ENCODE data around the gene MYD88.

MYD88 gene

DNA sequence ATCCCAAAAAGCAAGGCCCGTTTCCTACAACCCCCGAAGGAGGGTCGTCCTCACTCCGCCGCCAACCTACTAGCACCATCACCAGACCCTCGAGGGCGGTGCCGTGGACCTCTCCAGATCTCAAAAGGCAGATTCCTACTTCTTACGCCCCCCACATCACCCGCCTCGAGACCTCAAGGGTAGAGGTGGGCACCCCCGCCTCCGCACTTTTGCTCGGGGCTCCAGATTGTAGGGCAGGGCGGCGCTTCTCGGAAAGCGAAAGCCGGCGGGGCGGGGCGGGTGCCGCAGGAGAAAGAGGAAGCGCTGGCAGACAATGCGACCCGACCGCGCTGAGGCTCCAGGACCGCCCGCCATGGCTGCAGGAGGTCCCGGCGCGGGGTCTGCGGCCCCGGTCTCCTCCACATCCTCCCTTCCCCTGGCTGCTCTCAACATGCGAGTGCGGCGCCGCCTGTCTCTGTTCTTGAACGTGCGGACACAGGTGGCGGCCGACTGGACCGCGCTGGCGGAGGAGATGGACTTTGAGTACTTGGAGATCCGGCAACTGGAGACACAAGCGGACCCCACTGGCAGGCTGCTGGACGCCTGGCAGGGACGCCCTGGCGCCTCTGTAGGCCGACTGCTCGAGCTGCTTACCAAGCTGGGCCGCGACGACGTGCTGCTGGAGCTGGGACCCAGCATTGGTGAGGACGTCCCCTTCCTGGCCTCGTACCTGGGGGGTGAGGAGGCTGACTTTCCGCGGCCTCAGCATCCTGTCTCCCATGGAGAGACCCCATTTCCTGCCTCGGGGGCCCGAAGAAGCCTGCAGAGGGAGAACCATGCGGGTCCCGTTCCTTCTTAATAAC is at the start of gene MYD88:
TSS of gene MYD88 (plus strand) at position 313 of the 842 bp plus-strand sequence. CDS start at position 353, 40 bp downstream.
- peak; percentile 72 to 84 for DNase-seq (ENCODE audit: low read depth in 2 of 2, low spot score in 1 of 2)

DNA sequence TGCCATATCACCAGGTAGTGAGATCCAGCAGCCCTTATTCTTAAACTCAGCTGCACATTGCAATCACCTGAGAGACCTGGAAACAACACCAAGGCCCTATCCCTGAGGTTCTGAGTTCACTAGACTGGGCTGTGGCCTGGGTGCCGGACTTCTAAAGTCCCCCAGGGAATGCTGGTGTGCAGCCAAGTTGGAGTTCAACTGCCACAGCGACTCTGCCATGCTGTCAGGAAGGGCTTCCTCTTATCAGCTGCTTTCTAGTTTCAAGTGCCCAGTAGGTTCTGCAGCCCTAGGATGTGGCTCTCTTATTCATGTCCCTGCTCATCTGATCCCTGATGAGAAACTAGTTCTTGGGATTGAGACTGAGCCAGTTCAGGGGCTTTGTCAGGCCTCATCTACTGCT is 49.3 kb upstream of the MYD88 start:
- DNase-seq (ENCODE audit: low read depth in 2 of 2, low spot score in 1 of 2): no peak

DNA sequence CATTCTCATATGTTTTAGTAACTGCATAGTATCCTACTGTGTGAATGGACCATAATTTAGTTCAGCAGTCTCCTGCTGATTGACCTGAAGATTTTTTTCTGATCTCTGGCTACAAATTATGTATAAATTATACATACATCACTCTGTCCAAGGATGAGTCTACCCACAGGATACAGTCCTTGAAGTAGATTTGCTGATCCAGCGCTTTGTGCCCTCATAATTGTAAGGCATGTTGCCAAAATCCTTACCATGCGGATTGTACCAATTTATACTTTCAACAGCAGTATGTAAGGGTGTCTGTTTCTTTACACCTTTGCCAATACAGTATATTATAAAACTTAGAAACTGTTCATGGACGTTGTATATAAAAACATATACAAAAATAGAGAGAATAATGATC is 48.0 kb upstream of the MYD88 start:
- no peak for DNase-seq (ENCODE audit: low read depth in 2 of 2, low spot score in 1 of 2)

DNA sequence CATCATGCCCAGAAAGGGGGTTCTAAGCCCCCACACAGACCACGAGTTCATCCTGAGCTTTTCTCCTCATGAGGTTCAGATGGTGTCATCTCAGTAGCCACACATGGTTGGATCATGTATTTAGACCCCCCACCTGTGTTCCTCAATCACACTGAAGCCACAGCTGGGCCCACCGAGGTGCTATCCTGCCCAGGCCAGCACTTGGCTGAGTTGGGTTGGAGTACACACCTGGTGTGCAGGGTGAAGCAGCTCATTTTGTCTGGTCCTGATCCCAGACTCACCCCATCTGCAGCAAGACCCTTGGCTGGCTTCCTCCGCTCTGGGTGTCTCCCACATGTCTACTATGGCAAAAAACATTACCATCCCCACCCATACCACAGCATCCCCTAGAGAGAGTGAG is 43.5 kb upstream of the MYD88 start:
- no peak for DNase-seq (ENCODE audit: low read depth in 2 of 2, low spot score in 1 of 2)

DNA sequence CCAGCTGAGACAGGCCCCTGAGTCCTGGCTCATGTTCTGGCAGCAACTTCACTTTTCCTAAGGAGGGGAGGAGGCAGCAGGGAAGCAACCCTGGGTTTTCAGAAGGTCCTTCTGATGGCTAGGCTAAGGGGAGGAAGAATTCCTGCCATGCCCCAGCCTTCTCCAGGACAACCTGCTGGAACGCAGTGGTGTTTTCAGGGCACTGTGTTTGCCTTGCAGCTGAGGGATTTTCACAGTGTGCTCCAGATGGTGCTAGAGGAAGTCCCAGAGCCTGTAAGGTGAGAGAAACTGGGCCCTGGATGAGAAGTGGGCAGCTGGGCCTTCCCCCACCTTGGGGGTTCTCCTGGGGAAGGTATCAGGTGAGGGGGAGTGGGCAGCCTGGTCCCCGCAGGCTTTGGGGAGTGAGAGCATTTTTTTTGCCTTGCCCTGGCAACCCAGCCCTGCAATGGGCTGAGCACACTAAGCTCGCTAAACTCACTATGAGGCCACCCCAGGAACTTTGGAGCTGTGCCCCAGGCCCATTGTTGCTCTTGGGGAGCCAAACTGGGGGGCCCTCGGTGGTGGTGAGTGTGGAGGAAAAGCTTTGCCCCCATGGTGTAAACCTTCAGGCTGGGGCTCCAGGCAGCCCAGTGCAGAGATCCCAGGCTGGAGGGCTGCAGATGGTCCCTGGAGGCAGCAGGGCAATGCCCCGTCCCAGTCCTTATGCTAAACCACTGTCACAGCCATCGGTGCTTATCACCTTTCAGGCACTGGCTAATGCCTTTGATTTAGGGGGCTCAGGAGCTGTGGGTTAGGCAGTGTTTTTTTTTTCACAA is 42.6 kb upstream of the MYD88 start:
- no peak for DNase-seq (ENCODE audit: low read depth in 2 of 2, low spot score in 1 of 2)

DNA sequence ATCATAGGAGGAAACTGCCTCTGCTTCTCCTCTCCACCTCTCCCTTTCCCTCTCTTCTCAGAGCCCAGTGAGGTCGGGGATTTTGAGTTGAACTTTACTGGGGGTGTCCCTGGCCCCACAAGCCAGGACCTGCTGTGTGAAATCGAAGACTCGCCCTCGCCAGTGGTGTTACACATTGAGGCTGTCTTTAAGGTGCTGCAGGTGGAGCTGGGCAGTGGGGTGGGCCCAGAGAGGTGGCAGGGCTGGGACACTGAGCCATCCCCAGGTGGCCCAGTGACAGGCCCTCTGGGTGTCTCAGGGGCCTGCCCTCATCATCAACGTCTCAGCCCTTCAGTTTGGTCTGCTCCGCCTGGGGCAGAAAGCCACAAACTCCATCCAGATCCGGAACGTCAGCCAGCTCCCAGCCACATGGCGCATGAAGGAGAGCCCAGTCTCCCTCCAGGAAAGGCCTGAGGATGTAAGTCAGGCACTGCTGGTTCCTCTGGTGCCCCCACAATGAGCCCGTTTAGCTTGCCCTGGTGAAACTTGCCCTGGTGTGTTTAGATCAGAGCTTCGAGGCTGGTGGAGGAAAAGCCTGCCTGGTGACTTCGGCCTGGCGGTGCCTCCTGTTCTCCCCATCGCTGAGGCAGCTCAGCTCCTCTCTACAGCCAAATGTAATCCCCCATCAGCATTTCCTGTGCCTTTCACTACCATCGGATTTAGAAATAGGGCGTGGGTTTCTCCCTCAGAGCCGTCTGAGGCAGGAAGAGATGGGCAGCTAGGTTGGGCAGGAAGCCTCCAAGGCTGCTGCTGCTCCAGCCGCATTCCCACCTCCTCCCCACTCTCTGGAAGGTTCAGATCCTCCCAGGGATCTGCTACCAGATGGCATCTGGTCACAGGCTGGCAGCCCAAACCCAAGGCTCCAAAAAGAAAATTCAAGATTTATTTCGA is 40.8 kb upstream of the MYD88 start:
- no peak for DNase-seq (ENCODE audit: low read depth in 2 of 2, low spot score in 1 of 2)

DNA sequence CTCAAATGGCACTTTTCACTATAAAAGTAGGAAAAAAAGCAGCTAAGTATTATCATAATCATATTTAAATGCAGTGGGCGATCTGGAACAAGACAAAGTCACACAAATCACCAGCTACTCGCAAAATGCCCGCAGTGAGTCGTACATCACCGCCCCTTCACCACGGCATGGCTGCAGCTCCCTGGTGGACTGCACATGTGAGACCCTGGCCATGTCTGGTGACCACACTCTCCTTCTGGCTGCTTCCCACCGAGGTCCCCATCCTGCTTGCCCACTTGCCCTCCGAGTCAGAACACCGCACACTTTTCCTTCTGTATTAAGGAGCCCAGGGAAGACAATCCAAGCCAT is 40.1 kb upstream of the MYD88 start:
- no peak for DNase-seq (ENCODE audit: low read depth in 2 of 2, low spot score in 1 of 2)

DNA sequence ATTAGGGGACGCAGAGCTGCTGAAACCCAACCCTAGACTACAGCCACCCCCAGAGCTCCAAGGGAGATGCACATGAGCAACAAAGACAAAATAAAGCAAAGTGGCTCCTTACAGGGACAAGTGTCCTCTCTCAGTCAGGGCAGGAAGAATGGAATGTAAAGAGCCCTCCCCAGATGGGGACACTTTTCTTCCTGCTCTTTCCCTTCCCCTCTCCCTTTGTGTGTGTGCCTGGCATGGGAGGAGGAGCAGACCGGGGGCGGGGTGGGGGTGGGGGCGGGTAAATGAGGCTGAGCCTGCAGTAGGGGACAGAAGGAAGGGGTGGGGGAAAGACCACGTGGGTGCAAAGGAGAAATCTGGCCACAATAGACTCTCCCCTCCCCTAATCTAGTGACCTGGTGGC is 38.9 kb upstream of the MYD88 start:
- no peak for DNase-seq (ENCODE audit: low read depth in 2 of 2, low spot score in 1 of 2)

DNA sequence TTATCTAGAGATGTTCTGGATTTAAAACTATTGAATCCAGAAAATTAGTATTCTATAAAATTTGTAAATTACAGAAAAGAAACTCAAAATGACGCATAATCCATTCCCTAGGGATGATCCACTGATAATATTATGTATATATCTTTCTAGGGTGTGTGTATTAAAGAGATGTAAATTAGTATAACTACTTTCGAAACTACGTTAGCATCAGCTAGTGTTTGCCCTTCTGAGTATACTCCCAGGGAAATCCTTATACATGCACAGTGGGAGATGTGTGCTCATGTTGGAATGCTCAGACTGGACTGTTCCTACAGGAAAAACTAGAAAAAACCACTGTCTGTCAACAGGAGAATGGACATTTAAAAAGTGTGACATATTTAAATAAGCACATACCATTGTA is 38.0 kb upstream of the MYD88 start:
- no peak for DNase-seq (ENCODE audit: low read depth in 2 of 2, low spot score in 1 of 2)

DNA sequence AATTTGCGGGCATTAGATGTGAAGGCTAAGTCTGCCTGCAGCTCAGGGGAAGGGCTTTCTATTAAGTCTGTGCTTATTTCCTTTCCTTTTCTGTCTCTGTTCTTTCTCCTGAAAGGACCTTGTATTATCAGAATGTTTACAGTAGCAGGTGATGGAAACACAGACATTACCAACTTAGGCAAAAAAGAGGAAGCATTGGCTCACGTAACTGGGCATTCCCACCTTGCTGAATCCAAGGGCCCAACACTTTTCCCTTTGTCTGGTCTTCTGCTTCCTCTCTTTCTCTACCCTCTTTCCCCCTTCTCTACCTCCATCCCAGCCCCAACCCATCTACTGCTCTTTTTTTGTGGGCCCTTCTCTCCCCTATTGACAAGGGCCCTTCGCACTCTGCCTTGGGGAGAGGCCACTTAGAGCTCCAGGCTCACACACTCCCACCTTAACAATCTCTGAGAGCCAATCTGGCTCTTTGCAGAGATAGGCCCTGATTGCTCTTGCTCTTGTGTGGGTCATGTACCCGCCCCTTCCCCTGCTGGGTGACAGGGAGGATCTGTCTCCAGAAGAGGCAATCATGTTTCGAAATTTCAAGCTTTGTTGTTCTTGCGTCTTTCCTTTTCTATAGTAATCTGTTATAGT is 36.5 kb upstream of the MYD88 start:
- no peak for DNase-seq (ENCODE audit: low read depth in 2 of 2, low spot score in 1 of 2)

DNA sequence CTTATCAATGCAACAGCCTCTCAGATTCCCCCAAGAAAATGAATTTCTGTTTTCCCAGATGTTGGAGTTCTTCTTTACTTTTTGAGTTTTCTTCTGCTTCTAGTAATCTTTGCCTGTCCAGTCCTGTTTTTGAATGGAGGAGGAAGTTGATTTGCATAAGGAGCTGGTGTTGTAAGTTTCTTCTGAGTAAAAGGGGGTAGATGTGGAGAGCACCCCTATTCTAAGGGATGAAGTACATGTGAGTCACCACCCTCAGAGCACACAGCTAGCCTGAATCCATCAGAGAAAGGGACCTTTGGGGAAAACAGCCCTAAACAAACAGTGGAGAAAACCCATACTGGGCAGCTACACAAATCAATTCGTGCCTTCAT is 36.0 kb upstream of the MYD88 start:
- no peak for DNase-seq (ENCODE audit: low read depth in 2 of 2, low spot score in 1 of 2)

DNA sequence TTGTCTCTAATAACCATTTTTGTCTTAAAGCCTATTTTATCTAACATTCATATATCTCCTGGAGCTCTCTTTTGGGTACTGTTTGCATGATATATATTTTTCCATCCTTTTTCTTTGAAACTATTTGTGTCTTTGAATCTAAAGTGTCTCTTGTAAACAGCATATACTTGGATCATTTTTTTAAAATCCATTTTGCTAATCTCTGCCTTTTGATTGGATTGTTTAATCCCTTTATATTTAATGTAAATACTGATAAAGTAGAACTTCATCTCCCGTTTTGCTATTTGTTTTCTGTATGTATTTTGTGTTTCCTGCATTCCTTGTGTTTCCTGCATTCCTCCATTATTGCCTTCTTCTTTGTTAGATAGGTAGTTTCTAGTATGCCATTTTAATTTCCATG is 32.9 kb upstream of the MYD88 start:
- no peak for DNase-seq (ENCODE audit: low read depth in 2 of 2, low spot score in 1 of 2)

DNA sequence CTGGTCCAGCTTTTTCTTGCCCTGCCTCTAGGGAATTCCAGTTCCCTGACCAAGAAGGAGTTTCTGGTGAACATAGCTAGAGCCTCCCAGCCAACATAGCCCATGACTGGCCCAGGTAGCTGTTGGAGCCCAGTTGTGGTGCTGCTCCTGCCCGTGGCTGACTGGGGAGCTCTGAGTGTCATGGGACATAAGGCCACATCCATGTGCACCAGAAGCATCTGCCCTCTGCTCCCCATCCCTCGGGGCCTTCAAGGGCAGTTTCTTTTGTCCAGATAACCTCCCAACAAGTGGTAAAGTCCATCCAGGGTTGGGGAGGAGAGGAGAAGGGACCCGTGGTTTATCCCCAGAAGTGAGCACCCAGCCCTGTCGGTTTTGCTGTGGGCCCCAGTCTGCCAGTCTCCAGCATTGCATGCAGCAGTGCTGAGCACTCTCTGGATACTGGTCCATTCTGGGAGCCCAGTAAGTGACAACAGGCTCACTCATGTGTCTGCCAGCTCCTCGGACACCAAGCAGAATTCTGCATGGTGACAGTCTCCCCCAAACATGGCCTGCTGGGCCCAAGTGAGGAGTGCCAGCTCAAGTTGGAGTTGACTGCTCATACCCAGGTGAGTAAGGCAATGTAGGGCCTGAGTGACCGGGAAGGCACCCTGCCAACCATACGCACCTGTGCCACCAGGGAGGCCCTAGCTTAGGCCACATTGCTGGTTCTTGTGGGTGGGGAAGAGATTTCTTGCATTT is 30.4 kb upstream of the MYD88 start:
- no peak for DNase-seq (ENCODE audit: low read depth in 2 of 2, low spot score in 1 of 2)

DNA sequence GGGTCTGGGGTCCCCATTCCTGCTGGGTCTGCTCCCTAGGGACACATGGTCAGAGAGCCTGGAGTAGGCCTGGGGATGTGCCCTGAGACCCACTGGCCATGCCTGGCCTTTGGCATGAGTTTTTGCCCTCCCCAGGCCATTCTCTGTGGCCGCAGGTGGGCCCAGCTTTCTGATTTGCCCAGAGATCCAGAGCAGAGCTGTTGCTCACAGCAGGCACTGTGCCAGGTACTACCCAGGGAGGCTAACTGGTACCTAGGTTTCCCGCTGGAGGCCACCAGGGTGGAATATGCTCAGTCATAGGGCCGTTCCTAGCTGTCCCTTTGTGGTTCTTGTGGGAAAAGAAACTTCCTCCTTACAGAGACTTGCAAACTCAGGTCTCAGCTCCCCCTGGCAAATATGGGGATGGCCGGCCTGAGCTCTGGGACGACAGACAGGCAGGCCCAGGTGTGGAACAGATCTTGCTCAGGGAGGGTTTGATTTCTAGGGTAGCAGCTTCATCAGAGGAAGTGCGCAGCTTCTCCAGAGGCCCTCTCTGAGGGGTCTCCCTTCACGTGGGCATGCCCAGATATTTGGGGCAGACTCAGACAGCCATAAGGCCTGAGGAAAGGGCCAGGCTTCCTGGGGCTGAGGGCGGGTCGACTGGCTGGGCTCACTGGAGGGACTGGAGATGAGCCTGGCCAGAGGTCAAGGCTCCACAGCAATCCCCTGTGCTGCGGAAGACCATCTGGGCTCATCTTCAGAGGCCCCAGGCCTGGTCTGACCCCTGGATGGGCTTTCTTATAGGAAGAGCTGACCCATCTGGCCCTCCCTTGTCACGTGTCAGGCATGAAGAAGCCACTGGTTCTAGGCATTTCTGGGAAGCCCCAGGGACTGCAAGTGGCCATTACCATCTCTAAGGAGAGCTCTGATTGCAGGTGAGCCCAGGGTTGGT is 29.5 kb upstream of the MYD88 start:
- DNase-seq (ENCODE audit: low read depth in 2 of 2, low spot score in 1 of 2): no peak

DNA sequence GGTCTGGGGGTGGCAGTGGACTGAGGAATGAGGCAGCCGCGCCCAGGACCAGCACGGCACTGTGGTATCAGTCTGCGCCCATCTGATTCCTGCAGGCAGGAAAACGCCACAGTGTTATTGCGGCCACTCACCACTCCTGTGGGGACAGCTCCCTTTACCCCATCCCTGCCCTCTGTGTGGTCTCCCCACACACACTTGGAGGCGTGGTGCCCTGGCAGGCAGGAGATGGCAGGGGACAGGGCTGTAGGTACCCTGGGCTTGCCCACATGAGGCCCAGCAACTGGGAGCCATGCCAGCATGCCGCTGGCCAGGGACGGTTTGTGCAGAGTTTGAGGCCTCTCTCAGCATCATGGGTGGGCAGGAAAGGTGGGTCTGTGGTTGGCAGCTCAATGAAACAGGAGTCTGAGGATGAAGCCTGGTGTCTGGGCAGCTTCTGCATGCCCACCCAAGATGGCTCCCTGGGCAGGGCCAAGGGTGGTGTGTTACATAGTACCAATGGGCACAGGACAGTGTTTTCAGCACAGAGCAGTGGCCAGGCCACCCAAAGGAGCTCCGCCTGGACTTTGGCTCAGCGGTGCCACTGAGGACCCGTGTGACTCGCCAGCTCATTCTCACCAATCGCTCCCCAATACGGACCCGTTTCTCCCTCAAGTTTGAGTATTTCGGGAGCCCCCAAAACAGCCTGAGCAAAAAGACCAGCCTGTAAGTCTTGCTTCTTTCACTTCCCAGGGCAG is 28.7 kb upstream of the MYD88 start:
- DNase-seq (ENCODE audit: low read depth in 2 of 2, low spot score in 1 of 2): no peak

DNA sequence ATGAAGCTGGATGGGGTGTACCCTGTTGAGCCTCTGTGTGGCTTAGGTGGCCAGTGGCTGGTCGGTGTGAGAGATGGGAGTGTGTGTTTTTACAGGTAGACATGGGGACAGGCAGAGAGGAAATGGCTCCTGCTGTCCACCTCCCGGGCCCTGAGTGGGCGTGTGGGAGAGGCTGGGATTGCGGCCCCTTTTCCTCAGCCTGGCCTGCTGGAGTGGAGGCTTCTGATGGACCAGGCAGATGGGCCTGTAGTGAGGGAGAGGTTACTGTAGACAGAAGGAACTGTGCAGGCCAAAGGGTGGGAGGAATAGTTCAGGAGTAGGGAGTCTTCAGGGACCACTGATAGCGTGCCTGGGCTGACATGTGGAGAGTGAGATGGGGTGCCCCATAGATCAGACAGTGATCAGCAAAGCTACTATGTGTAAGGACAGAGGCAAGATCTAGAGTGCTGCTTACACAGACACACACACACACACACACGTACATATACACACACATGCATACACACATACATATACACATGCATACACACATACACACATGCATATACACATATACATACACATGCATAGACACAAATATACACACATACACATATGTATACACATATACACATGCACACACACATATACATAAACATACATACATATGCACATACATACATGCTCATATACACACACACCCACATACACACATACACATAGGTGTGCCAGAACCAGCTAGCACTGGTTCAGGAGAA is 28.0 kb upstream of the MYD88 start:
- DNase-seq (ENCODE audit: low read depth in 2 of 2, low spot score in 1 of 2): no peak

DNA sequence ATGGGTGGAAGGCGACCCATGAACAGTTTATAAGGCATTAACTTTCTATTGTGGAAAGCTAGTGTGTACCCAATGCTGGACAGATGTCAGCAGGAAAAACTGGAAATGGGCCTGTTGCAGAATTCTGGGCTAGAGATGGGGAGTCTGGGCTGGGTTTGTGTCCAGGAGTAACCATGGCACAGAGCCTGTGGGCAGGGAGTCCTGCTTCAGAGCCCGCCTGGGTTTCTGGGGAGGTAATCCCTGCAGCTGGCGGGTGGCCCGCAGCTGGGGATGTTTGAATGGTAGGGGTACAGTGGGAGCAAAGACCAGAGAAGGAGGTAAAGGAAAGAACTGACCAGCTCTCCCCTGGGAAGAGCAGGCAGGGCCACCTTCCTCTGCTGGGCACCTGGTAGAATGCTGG is 27.3 kb upstream of the MYD88 start:
- no peak for DNase-seq (ENCODE audit: low read depth in 2 of 2, low spot score in 1 of 2)

Data from stimulated activated CD8-positive, alpha-beta memory T cell treated with anti-CD3 and anti-CD28 coated beads, Interleukin-4, amount 100 ng/mL, for 4 hours (primary cell).